HEK293 (cell line): Measurements from ENCODE around the gene FXYD3.
A peak's percentile ranks its signal among the peaks of the same experiment; 100 is the strongest.

Source experiments
- CTCF ChIP-seq: fragments of 450-650 bp; formaldehyde crosslinking; IDR thresholded peaks from 2 replicates; pipeline ENCODE4 v1.5.1; 2016; ENCODE audit warnings: missing biosample characterization, missing genetic modification characterization
- PRDM1 ChIP-seq: fragments of 450-650 bp; formaldehyde crosslinking; IDR thresholded peaks from 2 replicates; pipeline ENCODE4; 2016; ENCODE audit warnings: missing biosample characterization, missing genetic modification characterization
- ZNF530 ChIP-seq: fragments of 450-650 bp; formaldehyde crosslinking; IDR thresholded peaks from 2 replicates; pipeline ENCODE4 v1.5.1; 2016; ENCODE audit warnings: low read depth, missing biosample characterization, missing genetic modification characterization
- ZSCAN23 ChIP-seq: fragments of 450-650 bp; formaldehyde crosslinking; IDR thresholded peaks from 2 replicates; pipeline ENCODE4 v1.5.1; 2016; ENCODE audit warnings: missing biosample characterization, missing genetic modification characterization

GRCh38 chr19:35080613-35081170, 34.9 kb upstream of the FXYD3 start:
- peak; percentile 23; the same call in 1 of the 2 replicates for TF ChIP-seq CTCF (tag by site-specific recombination)
- no peak for TF ChIP-seq PRDM1 (tag by site-specific recombination)
- no peak for TF ChIP-seq ZNF530
- no peak for TF ChIP-seq ZSCAN23 (tag by site-specific recombination)
